ENCODE data around the gene MOB3B. TPM values are rescaled to one million over a fixed set of nuclear protein-coding genes. Genes with fewer than 3 reads are reported as not detected.

Gene MOB3B
- total RNA-seq, 1 experiment from 2014 or later: 0.19 TPM

DNA sequence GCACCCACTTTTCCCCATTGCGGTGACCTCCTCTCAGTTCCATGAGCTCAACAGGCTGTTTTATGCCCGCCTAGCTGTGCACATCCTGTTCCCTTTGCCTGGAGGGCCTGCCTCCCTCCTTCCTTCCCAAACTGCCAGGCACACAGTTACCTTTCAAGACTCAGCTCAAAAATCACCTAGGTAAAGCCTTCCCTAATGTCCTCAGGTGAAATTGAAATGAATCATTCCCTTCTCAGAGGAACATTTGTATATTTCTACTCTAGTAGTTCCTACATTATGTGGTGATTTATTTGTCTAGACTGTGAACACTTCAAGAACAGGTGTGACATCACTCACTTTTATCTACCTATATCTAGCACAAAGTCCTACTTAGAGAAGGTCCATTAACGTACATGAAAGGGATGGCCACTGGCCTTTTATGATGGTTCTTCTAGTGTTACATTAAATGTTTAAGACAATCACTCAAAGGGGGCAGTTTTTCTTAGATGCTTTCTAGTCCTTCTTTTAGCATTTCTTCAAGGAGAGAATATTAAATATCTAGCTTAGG is 129.2 kb downstream of the MOB3B start:
- no peaks in the 10 kb centered on the region for H3K27me3 ChIP-seq (replicated peaks; ENCODE audit: insufficient read depth, low read depth, low read length, poor library complexity)
- no peaks in the 10 kb centered on the region for H3K4me1 ChIP-seq (ENCODE audit: insufficient read depth, low read length, poor library complexity, severe bottlenecking)
- no peak overlapping the region for H3K4me3 ChIP-seq (ENCODE audit: low read depth, low read length, poor library complexity, severe bottlenecking)
- no peak overlapping the region for H3K27ac ChIP-seq (ENCODE audit: low read depth, low read length, poor library complexity, severe bottlenecking)
- no peak for DNase-seq (ENCODE audit: low spot score)
- no peaks in the 10 kb centered on the region for H3K36me3 ChIP-seq (ENCODE audit: insufficient read depth, low read length, poor library complexity, severe bottlenecking)
- TF ChIP-seq EZH2 (IDR thresholded peaks at IDR 0.05; ENCODE audit: borderline replicate concordance, low read depth, low read length, poor library complexity, severe bottlenecking): no peak
- TF ChIP-seq, protein P1, sequence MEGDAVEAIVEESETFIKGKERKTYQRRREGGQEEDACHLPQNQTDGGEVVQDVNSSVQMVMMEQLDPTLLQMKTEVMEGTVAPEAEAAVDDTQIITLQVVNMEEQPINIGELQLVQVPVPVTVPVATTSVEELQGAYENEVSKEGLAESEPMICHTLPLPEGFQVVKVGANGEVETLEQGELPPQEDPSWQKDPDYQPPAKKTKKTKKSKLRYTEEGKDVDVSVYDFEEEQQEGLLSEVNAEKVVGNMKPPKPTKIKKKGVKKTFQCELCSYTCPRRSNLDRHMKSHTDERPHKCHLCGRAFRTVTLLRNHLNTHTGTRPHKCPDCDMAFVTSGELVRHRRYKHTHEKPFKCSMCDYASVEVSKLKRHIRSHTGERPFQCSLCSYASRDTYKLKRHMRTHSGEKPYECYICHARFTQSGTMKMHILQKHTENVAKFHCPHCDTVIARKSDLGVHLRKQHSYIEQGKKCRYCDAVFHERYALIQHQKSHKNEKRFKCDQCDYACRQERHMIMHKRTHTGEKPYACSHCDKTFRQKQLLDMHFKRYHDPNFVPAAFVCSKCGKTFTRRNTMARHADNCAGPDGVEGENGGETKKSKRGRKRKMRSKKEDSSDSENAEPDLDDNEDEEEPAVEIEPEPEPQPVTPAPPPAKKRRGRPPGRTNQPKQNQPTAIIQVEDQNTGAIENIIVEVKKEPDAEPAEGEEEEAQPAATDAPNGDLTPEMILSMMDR (conservative IDR thresholded peaks at IDR 0.05; ENCODE audit: low read depth, low read length): no peak
- no TSS peak for BruUV-seq (replicated peaks)
- CTCF ChIA-PET: no interaction called here
- POLR2A ChIA-PET (ENCODE audit: low non-redundant PET): no interaction called here
- H3K9me3 ChIP-seq (ENCODE audit: low read depth, low read length, poor library complexity, severe bottlenecking): no peaks in the 10 kb centered on the region
- intact Hi-C loops (cut with micrococcal nuclease; ENCODE audit: unreplicated experiment): no loop called here

DNA sequence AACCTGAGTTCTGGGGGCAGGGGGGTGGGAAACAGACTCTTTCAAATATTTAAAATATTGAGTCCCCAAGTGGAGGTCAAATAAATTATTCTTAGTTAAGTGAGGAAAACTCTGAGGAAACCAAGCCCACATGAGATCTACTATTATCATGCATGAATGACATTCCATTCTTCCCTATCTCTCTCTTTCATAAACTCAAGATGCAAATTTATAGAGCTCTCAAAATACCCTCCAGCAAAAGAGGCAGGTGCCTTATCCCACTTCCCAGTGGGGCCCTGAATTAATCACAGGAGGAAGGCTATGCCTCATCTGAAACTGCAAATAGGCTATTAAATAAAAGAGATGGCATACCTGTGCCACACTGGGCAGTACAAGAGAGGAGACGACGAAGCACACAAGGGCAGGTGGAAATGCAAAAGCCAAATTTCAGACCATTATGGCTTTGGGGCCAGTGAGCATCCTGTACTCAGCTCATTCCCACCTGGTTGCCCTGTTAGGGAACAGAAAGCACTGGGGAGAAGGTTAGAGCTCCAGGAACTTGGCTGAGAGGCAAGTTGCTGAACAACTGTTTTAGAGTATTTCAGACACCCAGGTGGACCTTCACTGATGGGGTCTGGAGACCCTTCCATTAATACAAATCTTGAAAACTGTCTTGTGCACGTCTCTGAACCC is 130.5 kb downstream of the MOB3B start:
- intact Hi-C loops (cut with micrococcal nuclease; ENCODE audit: unreplicated experiment): no loop called here
- H3K27me3 ChIP-seq (replicated peaks; ENCODE audit: insufficient read depth, low read depth, low read length, poor library complexity): no peaks in the 10 kb centered on the region
- POLR2A ChIA-PET (ENCODE audit: low non-redundant PET): interaction anchor here (0.5 kb wide), 1 partner anchor 13 kb away, joined by 20 read pairs; no protein-coding TSS in a partner anchor
- no peak for DNase-seq (ENCODE audit: low spot score)
- H3K27ac ChIP-seq (ENCODE audit: low read depth, low read length, poor library complexity, severe bottlenecking): no peak overlapping the region
- H3K36me3 ChIP-seq (ENCODE audit: insufficient read depth, low read length, poor library complexity, severe bottlenecking): no peaks in the 10 kb centered on the region
- BruUV-seq (replicated peaks): no TSS peak
- no peak overlapping the region for H3K4me3 ChIP-seq (ENCODE audit: low read depth, low read length, poor library complexity, severe bottlenecking)
- H3K9me3 ChIP-seq (ENCODE audit: low read depth, low read length, poor library complexity, severe bottlenecking): no peaks in the 10 kb centered on the region
- H3K4me1 ChIP-seq (ENCODE audit: insufficient read depth, low read length, poor library complexity, severe bottlenecking): no peaks in the 10 kb centered on the region
- CTCF ChIA-PET: no interaction called here
- TF ChIP-seq, protein P1 (conservative IDR thresholded peaks at IDR 0.05; ENCODE audit: low read depth, low read length): no peak
- no peak for TF ChIP-seq EZH2 (IDR thresholded peaks at IDR 0.05; ENCODE audit: borderline replicate concordance, low read depth, low read length, poor library complexity, severe bottlenecking)

DNA sequence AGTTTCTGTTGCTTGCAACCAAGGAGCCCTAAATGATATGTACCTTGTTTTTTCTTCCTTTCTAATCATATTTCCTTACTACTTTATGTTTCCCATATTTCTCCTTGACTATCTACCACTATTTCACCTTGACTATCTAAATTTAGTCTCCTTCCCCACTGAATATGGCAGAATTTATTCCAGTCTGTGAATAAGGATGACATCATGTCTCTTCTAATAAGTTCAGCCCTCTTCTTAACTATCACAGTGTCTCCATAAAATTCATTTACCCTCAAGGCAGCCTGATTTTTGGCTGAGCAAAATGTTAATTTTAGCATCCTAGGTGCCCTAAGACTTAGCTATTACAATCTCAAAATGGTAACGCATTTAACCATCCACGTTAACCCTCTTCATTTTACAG is 133.1 kb downstream of the MOB3B start:
- intact Hi-C loops (cut with micrococcal nuclease; ENCODE audit: unreplicated experiment): no loop called here
- Histone ChIP-seq H3K27ac (ENCODE audit: low read depth, low read length, poor library complexity, severe bottlenecking) (no peak overlapping the region), H3K36me3 (ENCODE audit: insufficient read depth, low read length, poor library complexity, severe bottlenecking) (no peaks in the 10 kb centered on the region), H3K4me3 (ENCODE audit: low read depth, low read length, poor library complexity, severe bottlenecking) (no peak overlapping the region), H3K9me3 (ENCODE audit: low read depth, low read length, poor library complexity, severe bottlenecking) (no peaks in the 10 kb centered on the region), H3K4me1 (ENCODE audit: insufficient read depth, low read length, poor library complexity, severe bottlenecking) (no peaks in the 10 kb centered on the region), H3K27me3 (replicated peaks; ENCODE audit: insufficient read depth, low read depth, low read length, poor library complexity) (no peaks in the 10 kb centered on the region)
- DNase-seq (ENCODE audit: low spot score): no peak
- BruUV-seq (replicated peaks): no TSS peak
- TF ChIP-seq EZH2 (IDR thresholded peaks at IDR 0.05; ENCODE audit: borderline replicate concordance, low read depth, low read length, poor library complexity, severe bottlenecking): no peak
- TF ChIP-seq, protein P1 (conservative IDR thresholded peaks at IDR 0.05; ENCODE audit: low read depth, low read length): no peak
- ChIA-PET POLR2A (ENCODE audit: low non-redundant PET) (no interaction called here), CTCF (no interaction called here)
